ENCODE measurements around the gene TNS4.

The TNS4 gene

DNA sequence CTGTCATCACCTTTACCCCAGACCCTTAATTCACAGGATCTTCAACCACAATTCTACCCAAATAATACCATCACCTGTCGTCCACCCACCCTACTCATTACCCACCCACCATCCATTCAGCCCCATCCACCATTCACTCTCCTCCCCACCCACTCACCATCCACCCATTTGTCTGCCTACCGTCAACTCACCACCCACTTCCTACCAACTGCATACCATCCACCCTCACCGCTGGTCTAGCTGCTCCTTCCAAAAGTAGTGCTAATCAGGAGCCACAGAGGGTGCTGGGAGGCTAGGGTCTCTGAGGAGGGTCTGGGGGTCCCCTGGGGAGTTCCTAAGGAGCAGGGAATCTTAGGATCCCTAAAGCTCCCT, 70.2 kb downstream of the TNS4 start:
- no peak for DNase-seq

DNA sequence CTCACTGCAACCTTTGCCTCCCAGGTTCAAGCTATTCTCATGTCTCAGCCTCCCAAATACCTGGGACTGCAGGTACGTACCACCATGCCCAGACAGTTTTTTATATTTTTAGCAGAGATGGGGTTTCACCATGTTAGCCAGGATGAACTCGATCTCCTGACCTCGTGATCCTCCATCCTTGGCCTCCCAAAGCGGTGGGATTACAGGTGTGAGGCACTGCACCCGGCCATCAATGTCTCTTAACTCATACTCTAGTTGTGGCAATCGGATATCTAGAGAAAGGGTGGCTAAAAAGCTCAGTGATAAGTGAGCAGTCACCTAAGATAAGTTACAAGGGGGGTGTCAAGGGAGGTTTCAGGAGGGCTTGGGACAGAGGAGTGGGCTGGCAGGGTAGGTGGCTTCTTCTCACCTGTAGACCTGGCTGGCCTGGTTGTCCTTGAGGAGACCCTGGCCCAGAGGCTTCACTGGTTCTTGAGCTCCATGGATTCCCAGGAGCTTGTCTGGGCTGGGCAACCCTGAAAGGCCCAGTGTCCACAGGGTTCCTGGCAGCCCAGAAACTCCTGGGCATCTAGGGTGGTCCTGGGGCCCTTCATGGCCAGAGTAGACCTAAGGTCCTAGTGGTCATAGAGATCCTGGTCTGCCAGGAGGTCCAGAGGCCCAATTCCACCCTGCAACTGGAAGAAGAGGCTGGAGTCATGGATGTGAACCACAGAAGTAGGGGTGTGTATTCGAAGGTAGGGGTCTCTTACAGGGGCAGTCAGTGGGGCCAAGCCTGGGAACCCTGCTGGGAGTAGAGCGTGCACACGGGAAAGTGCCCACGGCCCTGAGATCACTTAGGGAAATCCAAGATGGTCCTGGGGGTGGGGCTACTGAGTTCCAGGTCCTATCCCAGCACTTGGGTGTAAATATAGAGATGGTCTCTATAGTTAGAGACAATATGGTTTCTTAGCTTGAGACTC, 70.9 kb downstream of the TNS4 start:
- no peak for DNase-seq

DNA sequence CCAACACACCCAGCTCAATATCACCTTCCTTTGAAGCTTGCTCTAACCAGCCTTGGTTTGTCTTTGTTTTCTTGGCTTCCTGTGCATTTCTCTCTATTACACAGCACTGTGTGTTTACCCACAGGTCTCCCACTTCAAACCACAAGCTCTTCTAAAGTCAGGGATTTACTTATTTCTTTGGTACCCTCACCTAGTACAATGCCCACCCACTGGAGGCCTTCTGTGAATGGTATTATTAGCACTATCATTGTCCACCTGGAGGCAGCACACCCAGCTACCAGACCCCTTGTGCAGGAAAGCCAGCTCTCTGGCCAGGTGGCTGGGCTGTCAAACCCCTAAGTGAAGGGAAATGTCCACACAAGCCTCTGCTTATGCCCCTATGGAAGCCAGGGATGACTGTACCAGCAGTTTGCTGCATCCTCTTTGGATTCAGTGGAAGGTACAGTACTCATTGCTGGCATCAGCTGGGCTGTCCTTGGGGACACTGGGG, 74.4 kb downstream of the TNS4 start:
- no peak for DNase-seq
